OCI-LY1 (cell line): ENCODE results near the gene PRKCH.

ENCODE experiments used
- H2AFZ ChIP-seq: fragments of 200-600 bp; sonication (generic), shearing (Covaris generic); 2 replicates; pipeline ENCODE4 v1.6.0; 2014; ENCODE audit warnings: antibody characterized with exemption, mild to moderate bottlenecking, low read length
- H3F3A ChIP-seq: fragments of 200-600 bp; sonication (generic), shearing (Covaris generic); 2 replicates; pipeline ENCODE4 v1.6.0; 2014; ENCODE audit warnings: mild to moderate bottlenecking, antibody characterized with exemption, low read length, moderate library complexity; ENCODE audit not compliant: insufficient read depth
- H3K27ac ChIP-seq: fragments of 200-600 bp; sonication (generic); 2 replicates; pipeline ENCODE4 v1.5.1; 2014; ENCODE audit warnings: low read length, mixed run types, mild to moderate bottlenecking, low read depth; ENCODE audit not compliant: poor library complexity, severe bottlenecking
- H3K27me3 ChIP-seq: fragments of 200-600 bp; sonication (generic); 2 replicates; pipeline ENCODE4 v1.6.0; 2014; ENCODE audit warnings: antibody characterized with exemption, mild to moderate bottlenecking, low read length, moderate library complexity; ENCODE audit not compliant: insufficient read depth
- H3K36me3 ChIP-seq: fragments of 200-600 bp; sonication (generic); 2 replicates; pipeline ENCODE4 v1.6.1; 2014; ENCODE audit warnings: mild to moderate bottlenecking, antibody characterized with exemption, low read length, moderate library complexity, mixed read lengths; ENCODE audit not compliant: insufficient read depth
- H3K4me1 ChIP-seq: fragments of 200-600 bp; sonication (generic); 2 replicates; pipeline ENCODE4 v1.5.1; 2014; ENCODE audit warnings: mild to moderate bottlenecking, low read length, moderate library complexity; ENCODE audit not compliant: insufficient read depth, severe bottlenecking
- H3K4me2 ChIP-seq: fragments of 200-600 bp; sonication (generic), shearing (Covaris generic); 2 replicates; pipeline ENCODE4 v1.6.1; 2014; ENCODE audit warnings: low read length
- H3K4me3 ChIP-seq: fragments of 200-600 bp; sonication (generic); 2 replicates; pipeline ENCODE4 v1.5.1; 2014; ENCODE audit warnings: low read length, low read depth, mild to moderate bottlenecking, mixed read lengths; ENCODE audit not compliant: poor library complexity, severe bottlenecking
- H3K79me2 ChIP-seq: fragments of 200-600 bp; shearing (Covaris generic); 2 replicates; pipeline ENCODE4 v1.6.1; 2016; ENCODE audit warnings: mixed run types, low read length, mixed read lengths; ENCODE audit not compliant: insufficient read depth
- H3K9ac ChIP-seq: fragments of 200-600 bp; sonication (generic), shearing (Covaris generic); 2 replicates; pipeline ENCODE4 v1.6.1; 2014; ENCODE audit warnings: mild to moderate bottlenecking, low read length, mixed read lengths
- H3K9me2 ChIP-seq: fragments of 200-600 bp; sonication (generic), shearing (Covaris generic); 2 replicates; pipeline ENCODE4 v1.6.1; 2014; ENCODE audit warnings: low read depth, mild to moderate bottlenecking, low read length, mixed read lengths
- H3K9me3 ChIP-seq: fragments of 200-600 bp; shearing (Covaris generic); 2 replicates; pipeline ENCODE4 v1.6.1; 2014; ENCODE audit warnings: low read length, mixed read lengths
- H4K20me1 ChIP-seq: fragments of 200-600 bp; sonication (generic), shearing (Covaris generic); 2 replicates; pipeline ENCODE4 v1.6.0; 2016; ENCODE audit warnings: mild to moderate bottlenecking, low read length; ENCODE audit not compliant: insufficient read depth
- CTCF ChIP-seq: fragments of 200-600 bp; sonication (generic), shearing (Covaris generic); IDR thresholded peaks from 2 replicates; pipeline ENCODE4 v1.5.1; 2017; ENCODE audit warnings: mild to moderate bottlenecking, antibody characterized with exemption, low read length, moderate library complexity, mixed read lengths
- EZH2 ChIP-seq: fragments of 200-600 bp; sonication (generic), shearing (Covaris generic); IDR thresholded peaks from 2 replicates; pipeline ENCODE4 v1.8.0; 2017; ENCODE audit warnings: borderline replicate concordance, mixed run types, mild to moderate bottlenecking, antibody characterized with exemption, low read length, moderate library complexity, mixed read lengths

PRKCH gene

GRCh38 chr14:61420326-61420725, 98.9 kb downstream of the PRKCH start:
- Histone ChIP-seq H3K79me2 (no peaks in the 10 kb centered on the region), H3F3A (no peaks in the 10 kb centered on the region), H3K27ac (no peak overlapping the region), H3K4me3 (no peak overlapping the region), H2AFZ (no peak overlapping the region), H3K9me3 (no peaks in the 10 kb centered on the region), H4K20me1 (no peaks in the 10 kb centered on the region), H3K9me2 (no peaks in the 10 kb centered on the region), H3K9ac (no peak overlapping the region), H3K4me2 (no peak overlapping the region), H3K36me3 (no peaks in the 10 kb centered on the region), H3K27me3 (no peaks in the 10 kb centered on the region; the same call in 1 of the 2 replicates), H3K4me1 (no peaks in the 10 kb centered on the region)
- no peak for TF ChIP-seq CTCF
- no peak for TF ChIP-seq EZH2

- H3K9me3 ChIP-seq = no peaks in the 10 kb centered on the region
- no peaks in the 10 kb centered on the region for H3K36me3 ChIP-seq
- H3K9me2 ChIP-seq = no peaks in the 10 kb centered on the region
- no peaks in the 10 kb centered on the region for H3K4me1 ChIP-seq
- no peak for TF ChIP-seq CTCF
- no peak for TF ChIP-seq EZH2
- H2AFZ ChIP-seq = no peak overlapping the region
- no peaks in the 10 kb centered on the region for H4K20me1 ChIP-seq
- H3K79me2 ChIP-seq = no peaks in the 10 kb centered on the region
- no peak overlapping the region for H3K4me3 ChIP-seq
- H3K27me3 ChIP-seq = no peaks in the 10 kb centered on the region; the same call in 1 of the 2 replicates
- H3F3A ChIP-seq = no peaks in the 10 kb centered on the region
- no peak overlapping the region for H3K4me2 ChIP-seq
- H3K27ac ChIP-seq = no peak overlapping the region
- no peak overlapping the region for H3K9ac ChIP-seq
Measured at GRCh38 chr14:61421212-61421923, 100.0 kb downstream of the PRKCH start.

GRCh38 chr14:61426048-61426447, 104.7 kb downstream of the PRKCH start:
- no peaks in the 10 kb centered on the region for H3K36me3 ChIP-seq
- H3K4me3 ChIP-seq = no peak overlapping the region
- no peaks in the 10 kb centered on the region for H3K79me2 ChIP-seq
- TF ChIP-seq EZH2 (no peak), CTCF (no peak)
- H3K9me3 ChIP-seq = no peaks in the 10 kb centered on the region
- no peaks in the 10 kb centered on the region for H3K9me2 ChIP-seq
- no peak overlapping the region for H3K4me2 ChIP-seq
- no peak overlapping the region for H3K9ac ChIP-seq
- H3F3A ChIP-seq = no peaks in the 10 kb centered on the region
- no peak overlapping the region for H3K27ac ChIP-seq
- H3K4me1 ChIP-seq = no peaks in the 10 kb centered on the region
- no peak overlapping the region for H2AFZ ChIP-seq
- H3K27me3 ChIP-seq = peaks cover 2% of the 10 kb centered on the region; the same call in 1 of the 2 replicates
- no peaks in the 10 kb centered on the region for H4K20me1 ChIP-seq
